Fibroblast of skin of back (primary cell): ENCODE results near the gene RINL.
A peak's percentile ranks its signal among the peaks of the same experiment; 100 is the strongest.
"Not testable (repeated sequence)": the region's sequence is repeated elsewhere in the genome, so short reads cannot be mapped to it uniquely, and the experiment has no call there.

Experiments
- DNase-seq: peaks from one replicate; pipeline ENCODE4 v3.0.0-alpha.2; 2013

The RINL gene

DNA sequence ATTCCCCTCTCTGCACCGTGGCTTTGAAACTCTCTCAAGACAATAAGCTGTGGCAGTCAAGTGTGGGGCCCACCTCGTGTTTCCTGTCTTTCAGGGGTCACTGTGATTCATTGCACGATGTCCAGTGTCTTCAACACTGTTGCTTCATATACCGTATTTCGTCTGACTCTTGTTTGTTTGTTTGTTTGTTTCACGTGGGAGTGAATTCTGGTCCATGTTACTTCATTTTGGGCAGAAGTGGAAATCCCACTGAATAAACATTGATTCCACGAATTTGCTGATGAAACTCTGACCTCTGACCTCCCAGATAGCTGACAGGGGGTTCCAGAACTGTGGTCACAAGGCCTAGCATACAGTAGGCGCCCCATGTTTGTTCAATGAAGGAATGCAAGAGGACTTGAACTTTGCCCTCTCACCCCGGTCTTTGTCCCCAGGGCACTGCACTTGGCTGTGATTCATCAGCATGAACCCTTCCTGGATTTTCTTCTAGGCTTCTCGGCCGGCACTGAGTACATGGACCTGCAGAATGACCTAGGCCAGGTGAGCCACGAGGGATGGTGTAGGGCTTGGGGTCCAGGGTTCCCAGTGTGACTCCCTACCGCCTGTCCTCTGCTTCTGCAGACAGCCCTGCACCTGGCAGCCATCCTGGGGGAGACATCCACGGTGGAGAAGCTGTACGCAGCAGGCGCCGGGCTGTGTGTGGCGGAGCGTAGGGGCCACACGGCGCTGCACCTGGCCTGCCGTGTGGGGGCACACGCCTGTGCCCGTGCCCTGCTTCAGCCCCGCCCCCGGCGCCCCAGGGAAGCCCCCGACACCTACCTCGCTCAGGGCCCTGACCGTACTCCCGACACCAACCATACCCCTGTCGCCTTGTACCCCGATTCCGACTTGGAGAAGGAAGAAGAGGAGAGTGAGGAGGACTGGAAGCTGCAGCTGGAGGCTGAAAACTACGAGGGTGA, 26.8 kb upstream of the RINL start:
- no peak for DNase-seq

DNA sequence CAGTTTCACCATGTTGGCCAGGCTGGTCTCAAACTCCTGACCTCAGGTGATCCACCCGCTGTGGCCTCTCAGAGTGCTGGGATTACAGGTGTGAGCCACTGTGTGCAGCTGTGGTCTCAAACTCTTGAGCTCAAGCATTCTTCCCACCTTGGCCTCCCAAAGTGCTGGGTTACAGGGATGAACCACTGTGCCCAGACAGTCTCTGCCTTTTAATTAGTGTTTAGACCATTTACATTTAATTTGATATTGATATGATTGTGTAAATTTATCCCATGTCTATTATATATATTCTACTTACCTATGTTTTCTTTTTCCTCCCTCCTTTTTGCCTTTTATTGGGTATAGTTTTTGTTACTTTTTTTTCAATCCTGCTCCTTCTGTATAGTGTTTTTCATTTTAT, 23.6 kb upstream of the RINL start:
- no peak for DNase-seq

- no peak for DNase-seq
These were observed 22.7 kb upstream of the RINL start for GRCh38 chr19:38900743-38901190.

GRCh38 chr19:38900202-38900629, 22.1 kb upstream of the RINL start:
- no peak for DNase-seq

- DNase-seq: peak; percentile 100
These were observed 21.5 kb upstream of the RINL start, which contains the start of the genes NFKBIB and SIRT2 for GRCh38 chr19:38899447-38900201. NFKBIB (plus strand) TSS chr19:38899969; CDS start chr19:38900033, 64 bp downstream. SIRT2 (minus strand) TSS chr19:38899618; CDS start chr19:38899521, 97 bp downstream.

- peak; percentile 9 for DNase-seq
These were observed 20.8 kb upstream of the RINL start for GRCh38 chr19:38898788-38899446.

DNA sequence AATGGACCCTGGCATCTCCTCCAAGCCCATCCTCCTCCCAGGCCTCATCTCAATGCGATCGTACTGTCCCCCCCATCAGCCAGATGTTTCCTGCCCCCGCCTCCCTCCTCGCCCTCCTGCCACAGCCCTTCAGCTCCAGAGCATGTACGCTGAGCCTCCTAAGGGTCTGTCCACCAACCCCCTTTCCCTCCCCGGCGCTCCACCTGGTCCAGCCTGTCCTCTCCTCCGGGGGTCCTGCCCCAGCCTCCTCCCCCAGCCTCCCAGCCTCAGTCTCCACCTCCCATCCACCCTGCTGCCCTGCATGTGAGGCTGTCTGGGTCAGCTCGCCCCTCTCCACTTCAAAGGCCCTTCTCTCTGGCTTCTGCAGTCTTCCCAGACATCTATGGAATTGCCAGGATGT, 16.9 kb upstream of the RINL start:
- no peak for DNase-seq

- DNase-seq: no peak
These were observed 15.3 kb upstream of the RINL start for GRCh38 chr19:38893341-38893771.

DNA sequence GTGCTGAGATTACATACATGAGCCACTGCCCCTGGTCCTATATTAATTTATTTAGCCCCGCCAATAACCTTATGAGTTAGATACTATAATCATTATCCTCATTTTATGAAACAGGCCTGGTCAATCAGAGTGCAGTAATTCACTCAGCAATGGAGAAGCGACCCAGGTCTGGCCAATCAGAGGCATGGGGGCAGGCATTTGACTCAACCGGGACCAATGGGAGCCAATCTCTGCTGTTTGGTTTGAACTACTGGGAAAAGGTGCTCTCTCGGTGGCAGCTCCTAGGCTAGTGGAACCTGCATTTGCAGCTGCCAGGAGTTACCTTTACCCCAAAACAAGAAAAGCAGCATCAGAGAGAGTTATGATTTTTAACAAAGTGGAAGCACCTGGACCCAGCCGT, 14.8 kb upstream of the RINL start:
- no peak for DNase-seq

DNA sequence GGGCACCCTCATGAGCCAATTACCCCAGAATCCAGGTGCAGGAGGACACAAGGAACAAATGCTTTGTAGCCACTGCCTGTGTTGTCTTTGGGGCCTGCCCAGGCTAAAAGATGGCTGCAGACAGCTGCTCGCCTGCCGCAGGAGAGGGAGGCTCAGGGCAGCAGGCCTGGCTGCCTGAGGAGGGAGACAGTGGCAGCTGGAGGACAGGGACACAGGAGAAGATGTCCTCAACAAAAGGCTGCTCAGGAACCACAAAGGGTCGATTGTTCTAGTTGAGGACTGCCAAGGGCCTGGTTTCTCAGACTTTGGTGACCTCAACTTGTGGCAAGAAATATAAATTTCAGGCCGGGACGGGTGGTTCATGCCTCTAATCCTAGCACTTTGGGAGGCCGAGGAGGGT, 13.7 kb upstream of the RINL start:
- no peak for DNase-seq

DNA sequence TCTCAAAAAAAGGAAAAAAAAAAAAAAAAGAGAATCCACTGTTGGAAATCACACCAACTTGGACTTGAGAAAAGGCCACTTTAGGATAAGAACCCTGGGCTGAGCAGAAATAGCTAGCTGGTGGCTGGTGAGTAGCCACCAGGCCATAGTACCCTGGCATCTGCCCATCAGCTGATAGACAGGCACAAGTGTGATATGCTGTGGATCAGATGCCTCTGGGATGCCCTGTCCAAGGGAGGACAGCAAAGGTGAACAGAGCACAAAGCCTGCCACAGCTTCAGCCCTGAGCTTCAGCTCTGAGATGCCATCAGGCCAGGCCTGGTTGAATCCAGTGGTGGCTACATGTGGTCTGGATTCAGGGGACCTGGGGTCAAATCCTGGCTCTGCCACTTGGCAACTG, 12.6 kb upstream of the RINL start:
- no peak for DNase-seq

- no peak for DNase-seq
These were observed 11.7 kb upstream of the RINL start for GRCh38 chr19:38889803-38890202.

GRCh38 chr19:38888876-38889275, 10.8 kb upstream of the RINL start:
- DNase-seq: no peak

DNA sequence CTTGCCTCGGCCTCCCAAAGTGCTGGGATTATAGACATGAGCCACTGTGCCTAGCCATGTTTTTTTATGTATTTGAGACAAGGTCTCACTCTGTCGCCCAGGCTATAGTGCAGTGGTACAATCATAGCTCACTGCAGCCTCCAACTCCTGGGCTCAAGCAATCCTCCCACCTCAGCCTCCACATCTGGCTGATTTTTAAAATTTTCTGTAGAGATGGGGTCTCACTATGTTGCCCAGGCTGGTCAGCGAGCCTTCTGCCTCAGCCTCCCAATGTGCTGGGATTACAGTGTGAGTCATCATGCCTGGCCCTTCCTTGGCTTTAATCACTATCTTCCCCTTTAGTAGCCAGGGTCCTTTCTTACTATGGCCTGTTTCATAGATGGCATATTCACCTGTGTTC, 6.6 kb upstream of the RINL start:
- not testable (repeated sequence) for DNase-seq

- DNase-seq: no peak
These were observed 5.2 kb upstream of the RINL start for GRCh38 chr19:38883286-38883685.

- no peak for DNase-seq
These were observed 3.0 kb upstream of the RINL start for GRCh38 chr19:38880882-38881609.

DNA sequence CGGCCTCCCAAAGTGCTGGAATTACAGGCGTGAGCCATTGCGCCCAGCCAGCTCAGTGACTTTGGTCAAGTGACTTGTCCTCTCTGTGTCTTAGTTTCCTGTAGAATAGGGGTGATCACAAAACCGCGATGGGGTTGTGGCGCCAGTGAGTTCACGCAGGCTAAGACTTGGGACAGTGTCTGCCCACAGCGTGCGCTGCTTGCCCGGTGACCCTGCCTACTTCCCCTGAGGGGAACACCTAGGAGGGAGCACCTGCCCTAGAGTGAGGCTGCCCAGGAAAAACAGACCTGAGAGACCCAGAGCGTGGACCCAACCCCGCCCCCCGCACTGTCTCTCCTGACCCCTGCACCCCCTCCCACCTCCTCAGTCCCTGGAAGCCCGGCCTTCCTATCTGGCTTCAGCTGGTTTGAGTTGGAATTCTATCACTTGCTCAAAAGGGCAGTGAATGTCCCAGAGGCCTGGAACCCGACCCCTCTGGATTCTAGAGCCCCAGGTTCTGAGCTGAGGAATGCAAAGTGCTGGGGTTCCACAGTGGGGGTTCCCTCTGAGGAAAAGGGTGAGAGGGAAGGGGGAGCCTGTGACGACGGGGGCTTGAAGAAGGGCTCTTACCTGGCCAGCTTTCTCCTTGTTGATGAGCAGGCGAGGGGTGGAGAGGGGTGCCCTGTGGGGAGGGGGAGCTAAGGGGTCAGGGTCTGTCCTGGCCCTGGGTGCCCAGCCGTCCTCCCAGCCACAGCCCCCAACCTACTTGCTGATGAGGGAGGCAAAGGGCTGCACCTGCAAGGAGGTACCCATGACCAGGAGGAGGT, 2.2 kb upstream of the RINL start:
- DNase-seq: no peak

GRCh38 chr19:38879400-38879751, 1.3 kb upstream of the RINL start:
- DNase-seq: no peak

- DNase-seq: no peak
These were observed 712 bp upstream of the RINL start for GRCh38 chr19:38878575-38879399.

DNA sequence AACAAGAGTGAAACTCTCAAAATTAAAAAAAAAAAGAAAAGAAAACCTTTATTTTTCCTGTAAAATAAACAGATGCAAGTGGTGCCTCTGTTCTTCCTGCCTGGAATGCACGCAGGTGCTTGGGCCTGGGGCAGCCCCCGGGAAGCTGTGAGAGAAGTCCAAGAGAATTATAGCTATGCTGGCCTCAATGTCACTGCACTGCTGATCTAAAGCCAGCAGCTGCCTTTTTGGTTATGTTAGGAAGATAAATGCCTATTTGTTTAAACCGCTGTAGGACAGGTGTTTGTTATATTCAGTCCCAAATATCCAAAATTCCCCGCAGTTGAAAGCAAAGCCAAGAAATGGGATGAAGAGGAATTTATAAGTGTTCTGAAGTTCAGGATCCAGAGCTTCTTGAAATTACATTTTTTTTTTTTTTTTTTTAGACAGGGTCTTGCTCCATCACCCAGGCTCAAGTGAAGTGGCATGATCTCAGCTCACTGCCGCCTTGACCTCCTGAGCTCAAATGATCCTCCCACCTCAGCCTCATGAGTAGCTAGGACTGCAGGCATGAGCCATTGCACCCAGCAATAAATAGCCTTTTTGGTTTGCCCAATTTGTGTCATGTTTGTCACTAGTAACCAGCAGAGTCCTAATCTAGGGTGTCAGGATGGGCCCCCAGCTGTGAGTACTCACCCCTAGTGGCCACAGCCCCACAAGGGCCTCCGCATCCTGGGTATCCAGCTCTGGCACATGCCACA, 2.2 kb downstream of the RINL start:
- DNase-seq: no peak
